HG02763 (cell line): ENCODE data around the gene FGF8.

Experiments
- ATAC-seq: cut with Tn5 transposase; IDR thresholded peaks from one replicate; pipeline ENCODE4 v1.9.1; 2021; ENCODE audit warnings: mild to moderate bottlenecking, moderate library complexity; ENCODE audit not compliant: unreplicated experiment

FGF8 gene

GRCh38 chr10:101770331-101771215, 5.3 kb downstream of the FGF8 start:
- ATAC-seq = no peak

- ATAC-seq = no peak
Observed at GRCh38 chr10:101769541-101770180, 6.3 kb downstream of the FGF8 start.

GRCh38 chr10:101768791-101769170, 7.1 kb downstream of the FGF8 start:
- no peak for ATAC-seq

GRCh38 chr10:101767966-101768790, 7.7 kb downstream of the FGF8 start:
- ATAC-seq = no peak

GRCh38 chr10:101767600-101767945, 8.3 kb downstream of the FGF8 start:
- no peak for ATAC-seq

GRCh38 chr10:101766753-101767599, 8.9 kb downstream of the FGF8 start:
- no peak for ATAC-seq

- ATAC-seq = no peak
Observed at GRCh38 chr10:101766306-101766705, 9.6 kb downstream of the FGF8 start.

DNA sequence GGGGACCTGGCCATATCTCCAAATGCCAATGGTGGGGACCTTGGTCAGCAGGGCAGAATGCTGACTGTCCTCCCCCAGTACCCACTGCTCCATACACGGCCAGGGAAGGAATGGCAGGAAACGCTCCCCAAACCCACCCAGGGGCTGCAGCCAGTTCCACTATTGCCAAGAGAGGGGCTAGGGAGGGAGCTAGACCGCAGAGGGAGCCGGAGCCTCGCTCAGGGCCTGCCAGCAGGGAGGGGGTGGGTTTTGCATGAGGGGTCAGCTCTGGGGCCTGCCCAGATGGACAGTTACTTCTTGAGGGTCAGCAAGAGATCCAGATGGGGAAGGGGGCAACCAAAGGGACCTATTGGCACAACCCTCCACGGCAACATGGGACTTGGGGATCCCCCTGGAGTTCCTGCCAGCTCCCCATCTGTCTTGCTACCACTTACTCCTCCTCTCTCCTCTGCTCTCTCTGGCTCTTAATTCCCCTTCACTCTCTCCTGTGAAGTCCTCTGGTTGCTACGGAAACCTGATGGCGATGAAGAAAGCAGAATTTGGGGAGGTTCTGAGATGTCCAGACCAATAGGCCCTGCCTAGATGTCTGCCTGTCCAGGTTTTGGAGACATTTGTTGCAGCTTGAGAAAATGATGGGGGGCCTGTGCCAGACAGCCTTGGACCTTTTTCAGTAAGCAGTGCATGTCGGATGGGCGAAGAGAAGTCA, 12.6 kb downstream of the FGF8 start:
- ATAC-seq = no peak

DNA sequence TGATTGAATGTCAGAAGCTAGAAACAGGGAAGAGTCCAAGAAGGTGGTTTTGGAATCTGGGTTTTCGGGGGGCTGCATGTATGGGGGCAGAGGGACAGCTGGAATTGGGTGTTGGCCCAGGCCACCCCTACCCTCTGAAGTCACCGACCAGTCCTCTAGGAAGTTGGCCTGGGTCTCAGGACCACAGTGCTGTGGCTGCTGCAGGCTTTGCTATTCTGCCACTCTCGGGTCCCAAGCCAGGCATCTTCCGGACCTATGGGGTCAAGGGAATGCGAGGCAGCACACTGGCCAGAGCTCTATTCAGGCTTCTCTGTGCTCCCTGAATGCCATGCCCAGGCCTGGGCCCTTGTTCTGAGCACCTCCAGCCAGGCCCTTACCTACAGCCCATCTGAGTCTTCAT, 13.2 kb downstream of the FGF8 start:
- no peak for ATAC-seq

DNA sequence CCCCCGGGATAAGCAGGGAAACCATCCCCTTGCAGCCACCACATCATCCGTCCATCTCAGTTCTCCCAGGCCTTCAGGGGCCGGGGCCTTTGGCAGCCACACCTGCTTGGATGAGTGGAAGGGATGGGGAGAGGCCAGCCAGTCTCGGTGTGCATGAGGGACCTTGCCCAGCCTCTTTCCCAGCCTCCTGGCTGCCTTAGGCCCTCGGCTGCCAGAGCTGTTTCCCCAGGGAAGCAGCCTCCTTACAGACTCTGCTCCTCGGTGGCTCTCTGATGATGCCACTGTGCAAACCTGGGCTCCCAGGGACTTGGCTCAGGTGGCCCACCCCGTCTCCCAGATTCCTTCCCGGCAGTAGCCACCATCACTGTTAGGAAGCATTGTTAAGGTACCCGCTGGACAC, 14.7 kb downstream of the FGF8 start:
- ATAC-seq = no peak

DNA sequence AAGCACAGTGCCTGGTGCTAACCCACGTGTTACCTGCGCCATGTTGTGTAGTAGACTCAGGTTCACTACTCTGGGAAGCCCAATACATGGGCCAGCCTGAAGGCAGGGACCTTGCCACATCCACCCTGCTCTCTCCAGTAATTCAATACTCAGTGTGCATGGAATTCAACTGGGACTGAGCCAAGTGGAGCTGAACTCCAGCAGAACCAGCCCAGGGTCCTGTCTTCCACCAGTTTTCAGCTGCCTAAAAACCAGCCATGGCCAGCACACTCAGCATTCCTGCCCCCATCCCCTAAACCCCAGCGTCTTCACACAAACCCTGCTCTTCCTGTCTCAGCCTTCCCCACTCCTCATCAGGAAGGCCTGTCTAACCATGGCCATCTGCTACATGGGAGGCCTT, 15.4 kb downstream of the FGF8 start:
- no peak for ATAC-seq

DNA sequence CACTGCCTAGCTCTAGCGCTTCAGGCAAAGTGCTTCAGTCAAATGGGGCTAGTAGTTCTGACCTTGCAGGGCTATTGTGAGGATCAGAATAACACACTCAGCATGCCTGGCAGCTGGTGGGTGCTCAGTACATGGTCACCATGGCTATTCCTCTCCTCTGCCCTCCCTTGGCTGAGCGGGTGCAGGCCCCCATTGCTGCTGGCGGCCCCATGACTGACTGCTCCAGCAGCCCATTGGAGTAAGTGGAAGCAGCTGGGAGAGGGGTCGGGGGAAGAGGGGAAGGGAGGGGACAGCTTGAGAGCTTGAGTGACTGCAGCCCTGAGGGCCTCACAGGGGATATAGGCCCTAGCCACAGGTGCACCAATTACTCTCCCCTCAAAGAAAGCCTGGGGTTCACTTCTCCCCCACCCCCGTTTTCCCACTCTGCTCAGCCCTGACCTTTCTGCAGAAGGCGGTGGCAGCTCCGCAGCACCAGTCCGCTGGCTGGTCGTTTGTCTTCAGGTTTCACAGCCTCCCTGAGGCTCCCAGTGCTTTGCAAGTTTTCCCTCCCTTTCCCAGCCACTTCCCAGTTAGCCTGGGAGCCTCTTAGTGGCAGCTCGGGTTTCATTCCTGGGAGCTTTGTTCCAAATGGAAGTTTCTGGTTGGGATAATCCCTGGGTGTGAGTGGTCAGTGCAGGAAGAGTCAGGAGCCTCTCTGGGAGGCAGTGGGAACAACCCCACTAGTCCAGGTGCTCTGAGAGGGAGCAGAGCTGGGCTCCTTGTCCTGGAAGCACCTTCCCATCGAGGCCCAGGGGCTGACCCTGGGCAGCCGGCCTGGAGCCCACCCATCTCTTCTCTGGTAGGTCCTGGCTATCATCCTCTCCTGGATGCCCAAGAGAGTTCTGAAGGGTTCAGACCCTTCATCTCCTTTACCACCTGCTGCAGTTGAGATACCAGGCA, 16.3 kb downstream of the FGF8 start:
- ATAC-seq = no peak

GRCh38 chr10:101758858-101759257, 17.1 kb downstream of the FGF8 start:
- no peak for ATAC-seq

- ATAC-seq = no peak
Observed at GRCh38 chr10:101752241-101752640, 23.7 kb downstream of the FGF8 start.

- no peak for ATAC-seq
Observed at GRCh38 chr10:101749047-101750016, 26.6 kb downstream of the FGF8 start.

DNA sequence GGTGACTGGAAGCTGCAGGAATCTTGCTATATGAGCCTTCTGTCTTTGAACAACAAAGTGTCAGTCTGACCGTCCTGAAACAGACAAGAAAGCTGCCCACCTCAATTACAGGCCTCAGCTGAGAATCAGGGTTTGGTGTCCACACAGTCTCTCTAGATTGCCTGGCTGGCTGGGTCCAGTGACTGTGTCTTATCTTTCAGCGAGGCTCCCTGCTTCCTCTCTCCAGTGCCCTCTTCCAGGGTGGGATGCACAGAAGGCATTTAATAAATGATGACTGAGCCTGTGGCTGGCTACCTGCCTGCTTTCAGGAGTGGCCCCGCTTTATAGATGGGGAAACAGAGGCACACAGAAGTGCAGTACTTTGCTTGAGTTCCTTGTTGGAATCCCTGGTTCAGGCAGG, 27.4 kb downstream of the FGF8 start:
- no peak for ATAC-seq

GRCh38 chr10:101745074-101745696, 30.7 kb downstream of the FGF8 start:
- no peak for ATAC-seq
